Type B pancreatic cell (in vitro differentiated cells): Measurements from ENCODE around the gene SLC47A2. TPM values are rescaled to one million over a fixed set of nuclear protein-coding genes. Genes with fewer than 3 reads are reported as not detected.
A peak's percentile ranks its signal among the peaks of the same experiment; 100 is the strongest.

ENCODE experiments used
- DNase-seq: peaks from one replicate; pipeline ENCODE4 v3.0.0; 2021; ENCODE audit warnings: mixed read lengths; ENCODE audit not compliant: unreplicated experiment; ENCODE audit errors: extremely low spot score
- H3K27ac Mint-ChIP-seq: 2 replicates; pipeline ENCODE4 v1.8.0; 2021; ENCODE audit warnings: mild to moderate bottlenecking, mixed read lengths
- H3K27me3 Mint-ChIP-seq: 2 replicates; pipeline ENCODE4 v1.8.0; 2021; ENCODE audit warnings: mixed read lengths
- H3K36me3 Mint-ChIP-seq: 2 replicates; pipeline ENCODE4 v1.8.0; 2021; ENCODE audit warnings: mixed read lengths
- H3K4me1 Mint-ChIP-seq: one replicate; pipeline ENCODE4 v1.8.0; 2021; ENCODE audit warnings: mixed read lengths; ENCODE audit not compliant: unreplicated experiment
- H3K4me3 Mint-ChIP-seq: 2 replicates; pipeline ENCODE4 v1.8.0; 2021; ENCODE audit warnings: mild to moderate bottlenecking, mixed read lengths
- H3K9me3 Mint-ChIP-seq: 2 replicates; pipeline ENCODE4 v1.8.0; 2021; ENCODE audit warnings: mixed read lengths
- CTCF ChIP-seq: fragments of 200-600 bp; sonication (generic); conservative IDR thresholded peaks from 2 replicates; pipeline ENCODE4 v1.5.0; 2021; ENCODE audit warnings: antibody characterized with exemption, mild to moderate bottlenecking
- total RNA-seq: library from RNA; stranded (reverse); gene quantifications from 2 replicates; pipeline ENCODE4 v1.2.1, GENCODE V29; 2021; ENCODE audit warnings: low replicate concordance

The SLC47A2 gene
- total RNA-seq, 1 donor from 2014 or later: not detected

GRCh38 chr17:19727501-19728078, 11.2 kb upstream of the SLC47A2 start:
- no peak overlapping the region for H3K27ac Mint-ChIP-seq
- H3K4me1 Mint-ChIP-seq: no peaks in the 10 kb centered on the region
- DNase-seq: no peak
- TF ChIP-seq CTCF: no peak
- H3K4me3 Mint-ChIP-seq: no peak overlapping the region
- H3K27me3 Mint-ChIP-seq: no peaks in the 10 kb centered on the region
- no peaks in the 10 kb centered on the region for H3K36me3 Mint-ChIP-seq
- no peaks in the 10 kb centered on the region for H3K9me3 Mint-ChIP-seq

- Mint-ChIP-seq H3K27me3 (no peaks in the 10 kb centered on the region), H3K36me3 (no peaks in the 10 kb centered on the region), H3K9me3 (no peaks in the 10 kb centered on the region), H3K27ac (no peak overlapping the region), H3K4me3 (no peak overlapping the region), H3K4me1 (no peaks in the 10 kb centered on the region)
- DNase-seq: no peak
- no peak for TF ChIP-seq CTCF
Observed at GRCh38 chr17:19726631-19727376, 10.4 kb upstream of the SLC47A2 start.

- Mint-ChIP-seq H3K4me1 (no peaks in the 10 kb centered on the region), H3K27me3 (no peaks in the 10 kb centered on the region), H3K9me3 (no peaks in the 10 kb centered on the region), H3K27ac (no peak overlapping the region), H3K36me3 (no peaks in the 10 kb centered on the region), H3K4me3 (no peak overlapping the region)
- no peak for TF ChIP-seq CTCF
- DNase-seq: no peak
Observed at GRCh38 chr17:19725486-19725885, 9.1 kb upstream of the SLC47A2 start.

GRCh38 chr17:19724501-19725420, 8.4 kb upstream of the SLC47A2 start:
- Mint-ChIP-seq H3K27me3 (no peaks in the 10 kb centered on the region), H3K27ac (no peak overlapping the region), H3K9me3 (no peaks in the 10 kb centered on the region), H3K4me3 (no peak overlapping the region), H3K4me1 (peaks cover 7% of the 10 kb centered on the region), H3K36me3 (no peaks in the 10 kb centered on the region)
- no peak for TF ChIP-seq CTCF
- DNase-seq: peak; percentile 67

- Mint-ChIP-seq H3K4me1 (peaks cover 12% of the 10 kb centered on the region), H3K36me3 (no peaks in the 10 kb centered on the region), H3K27ac (no peak overlapping the region), H3K4me3 (no peak overlapping the region), H3K27me3 (no peaks in the 10 kb centered on the region), H3K9me3 (no peaks in the 10 kb centered on the region)
- TF ChIP-seq CTCF: no peak
- no peak for DNase-seq
Observed at GRCh38 chr17:19723964-19724363, 7.6 kb upstream of the SLC47A2 start.
